Stimulated activated naive CD8-positive, alpha-beta T cell treated with anti-CD3 and anti-CD28 coated beads, Interleukin-15, Interleukin-2, amounts not matched to agents 100 ng/mL and 50 ng/mL, for 24 hours (primary cell): ENCODE data around the gene PODXL2.

Experiments
- H3K27ac Mint-ChIP-seq: one replicate; pipeline ENCODE4 v1.8.0; 2021; ENCODE audit warnings: mild to moderate bottlenecking, mixed read lengths
- H3K27me3 Mint-ChIP-seq: one replicate; pipeline ENCODE4 v1.8.0; 2021; ENCODE audit warnings: mixed read lengths
- H3K36me3 Mint-ChIP-seq: one replicate; pipeline ENCODE4 v1.8.0; 2021; ENCODE audit warnings: low read depth, mixed read lengths
- H3K4me1 Mint-ChIP-seq: one replicate; pipeline ENCODE4 v1.8.0; 2021; ENCODE audit warnings: low read depth, mixed read lengths
- H3K4me3 Mint-ChIP-seq: one replicate; pipeline ENCODE4 v1.8.0; 2021; ENCODE audit warnings: mild to moderate bottlenecking, mixed read lengths
- H3K9me3 Mint-ChIP-seq: one replicate; pipeline ENCODE4 v1.8.0; 2021; ENCODE audit warnings: mixed read lengths

The PODXL2 gene

GRCh38 chr3:127628788-127629466, at the start of gene PODXL2:
Gene PODXL2, plus strand, starts transcription at chr3:127629185. Its CDS starts 35 bp downstream, at chr3:127629220.
- Mint-ChIP-seq H3K27ac (peak within 1 kb of the TSS; percentile 13), H3K36me3 (no peaks in the 10 kb centered on the region), H3K4me3 (peak within 1 kb of the TSS; percentile 74), H3K9me3 (no peaks in the 10 kb centered on the region), H3K27me3 (peaks cover 39% of the 10 kb centered on the region), H3K4me1 (peaks cover 30% of the 10 kb centered on the region)

- Mint-ChIP-seq H3K9me3 (no peaks in the 10 kb centered on the region), H3K27ac (no peak overlapping the region), H3K27me3 (no peaks in the 10 kb centered on the region), H3K4me3 (no peak overlapping the region), H3K36me3 (peaks cover 6% of the 10 kb centered on the region), H3K4me1 (peaks cover 6% of the 10 kb centered on the region)
Observed at GRCh38 chr3:127580327-127581060, 48.5 kb upstream of the PODXL2 start.

- Mint-ChIP-seq H3K27ac (no peak overlapping the region), H3K9me3 (no peaks in the 10 kb centered on the region), H3K27me3 (no peaks in the 10 kb centered on the region), H3K36me3 (no peaks in the 10 kb centered on the region), H3K4me3 (no peak overlapping the region), H3K4me1 (peaks cover 20% of the 10 kb centered on the region)
Observed at GRCh38 chr3:127584734-127585133, 44.3 kb upstream of the PODXL2 start.

- no peak overlapping the region for H3K27ac Mint-ChIP-seq
- peaks cover 20% of the 10 kb centered on the region for H3K4me1 Mint-ChIP-seq
- H3K9me3 Mint-ChIP-seq = no peaks in the 10 kb centered on the region
- no peaks in the 10 kb centered on the region for H3K27me3 Mint-ChIP-seq
- H3K36me3 Mint-ChIP-seq = no peaks in the 10 kb centered on the region
- H3K4me3 Mint-ChIP-seq = no peak overlapping the region
Observed at GRCh38 chr3:127585163-127585812, 43.7 kb upstream of the PODXL2 start.

- H3K36me3 Mint-ChIP-seq = no peaks in the 10 kb centered on the region
- peaks cover 19% of the 10 kb centered on the region for H3K4me1 Mint-ChIP-seq
- H3K27ac Mint-ChIP-seq = no peak overlapping the region
- H3K9me3 Mint-ChIP-seq = no peaks in the 10 kb centered on the region
- no peak overlapping the region for H3K4me3 Mint-ChIP-seq
- H3K27me3 Mint-ChIP-seq = no peaks in the 10 kb centered on the region
Observed at GRCh38 chr3:127585813-127586413, 43.1 kb upstream of the PODXL2 start.

- Mint-ChIP-seq H3K27me3 (no peaks in the 10 kb centered on the region), H3K9me3 (no peaks in the 10 kb centered on the region), H3K36me3 (no peaks in the 10 kb centered on the region), H3K4me1 (peaks cover 28% of the 10 kb centered on the region), H3K27ac (no peak overlapping the region), H3K4me3 (no peak overlapping the region)
Observed at GRCh38 chr3:127587876-127588275, 41.1 kb upstream of the PODXL2 start.

- Mint-ChIP-seq H3K9me3 (no peaks in the 10 kb centered on the region), H3K4me3 (peak overlapping the region; percentile 93), H3K27ac (no peak overlapping the region), H3K36me3 (no peaks in the 10 kb centered on the region), H3K4me1 (peaks cover 28% of the 10 kb centered on the region), H3K27me3 (no peaks in the 10 kb centered on the region)
Observed at GRCh38 chr3:127588806-127589577, 40.0 kb upstream of the PODXL2 start.

- Mint-ChIP-seq H3K9me3 (no peaks in the 10 kb centered on the region), H3K36me3 (no peaks in the 10 kb centered on the region), H3K27ac (no peak overlapping the region), H3K4me1 (peaks cover 28% of the 10 kb centered on the region), H3K4me3 (peak overlapping the region; percentile 93), H3K27me3 (no peaks in the 10 kb centered on the region)
Observed at GRCh38 chr3:127589600-127590281, 39.2 kb upstream of the PODXL2 start.

- Mint-ChIP-seq H3K27me3 (no peaks in the 10 kb centered on the region), H3K4me3 (peak overlapping the region; percentile 90), H3K4me1 (peaks cover 28% of the 10 kb centered on the region), H3K36me3 (no peaks in the 10 kb centered on the region), H3K9me3 (no peaks in the 10 kb centered on the region), H3K27ac (peak overlapping the region; percentile 94)
Observed at GRCh38 chr3:127590282-127590592, 38.7 kb upstream of the PODXL2 start.

GRCh38 chr3:127590593-127591465, 38.2 kb upstream of the PODXL2 start, which contains the start of gene TPRA1:
Gene TPRA1, minus strand, starts transcription at chr3:127590733. Its CDS starts 10,587 bp downstream, at chr3:127580146.
- H3K4me3 Mint-ChIP-seq = peak within 1 kb of the TSS; percentile 93
- peak within 1 kb of the TSS; percentile 96 for H3K27ac Mint-ChIP-seq
- H3K27me3 Mint-ChIP-seq = no peaks in the 10 kb centered on the region
- no peaks in the 10 kb centered on the region for H3K9me3 Mint-ChIP-seq
- peaks cover 28% of the 10 kb centered on the region for H3K4me1 Mint-ChIP-seq
- no peaks in the 10 kb centered on the region for H3K36me3 Mint-ChIP-seq

- H3K27me3 Mint-ChIP-seq = no peaks in the 10 kb centered on the region
- H3K4me3 Mint-ChIP-seq = no peak overlapping the region
- H3K27ac Mint-ChIP-seq = no peak overlapping the region
- no peaks in the 10 kb centered on the region for H3K9me3 Mint-ChIP-seq
- no peaks in the 10 kb centered on the region for H3K36me3 Mint-ChIP-seq
- peaks cover 34% of the 10 kb centered on the region for H3K4me1 Mint-ChIP-seq
Observed at GRCh38 chr3:127593178-127593577, 35.8 kb upstream of the PODXL2 start.

GRCh38 chr3:127595303-127595702, 33.7 kb upstream of the PODXL2 start:
- Mint-ChIP-seq H3K36me3 (peaks cover 17% of the 10 kb centered on the region), H3K9me3 (no peaks in the 10 kb centered on the region), H3K27me3 (no peaks in the 10 kb centered on the region), H3K27ac (no peak overlapping the region), H3K4me3 (no peak overlapping the region), H3K4me1 (peaks cover 38% of the 10 kb centered on the region)

GRCh38 chr3:127597020-127597771, 31.8 kb upstream of the PODXL2 start:
- Mint-ChIP-seq H3K36me3 (peaks cover 36% of the 10 kb centered on the region), H3K4me3 (peak overlapping the region; percentile 93), H3K9me3 (no peaks in the 10 kb centered on the region), H3K27me3 (no peaks in the 10 kb centered on the region), H3K27ac (peak overlapping the region; percentile 98), H3K4me1 (peaks cover 43% of the 10 kb centered on the region)
